Measurements from ENCODE around the gene QSOX2.

The QSOX2 gene

GRCh38 chr9:136160381-136160841, 85.2 kb downstream of the QSOX2 start:
- no peak for TF ChIP-seq CTCF (IDR thresholded peaks at IDR 0.05; ENCODE audit: borderline replicate concordance, insufficient read depth, low read depth, low read length)
- no peak overlapping the region for H3K4me3 ChIP-seq (ENCODE audit: low read depth, low read length)

- no peak overlapping the region for H3K4me3 ChIP-seq (ENCODE audit: low read depth, low read length)
- no peak for TF ChIP-seq CTCF (IDR thresholded peaks at IDR 0.05; ENCODE audit: borderline replicate concordance, insufficient read depth, low read depth, low read length)
Measured at GRCh38 chr9:136159851-136160250, 85.8 kb downstream of the QSOX2 start.

GRCh38 chr9:136157477-136158265, 87.9 kb downstream of the QSOX2 start:
- H3K4me3 ChIP-seq (ENCODE audit: low read depth, low read length), result no peak overlapping the region
- no peak for TF ChIP-seq CTCF (IDR thresholded peaks at IDR 0.05; ENCODE audit: borderline replicate concordance, insufficient read depth, low read depth, low read length)

Measured in GM12875 (cell line).